Liver (tissue), 3 donors: ENCODE results near the gene GLMN.

Experiments
- CTCF ChIP-seq: fragments of 150-350 bp; IDR thresholded peaks from 2 replicates; pipeline ENCODE4 v1.5.1; 2017; ENCODE audit warnings: improper control_type of control experiment, low read depth, low read length; ENCODE audit not compliant: missing input control
- RAD21 ChIP-seq, 2 donors: IDR thresholded peaks; 2 replicates each; pipeline ENCODE4 v1.6.1; 2016; ENCODE audit warnings: antibody characterized with exemption in 2 of 2, mild to moderate bottlenecking in 2 of 2
- TAF1 ChIP-seq: conservative IDR thresholded peaks from 2 replicates; pipeline ENCODE4 v1.6.1; 2016; ENCODE audit warnings: antibody characterized with exemption, mild to moderate bottlenecking
- YY1 ChIP-seq: IDR thresholded peaks from 2 replicates; pipeline ENCODE4 v1.6.1; 2016; ENCODE audit warnings: antibody characterized with exemption, mild to moderate bottlenecking
- TF ChIP-seq, protein P1 (sequence below): IDR thresholded peaks from 2 replicates; pipeline ENCODE4 v1.6.1; 2016; ENCODE audit warnings: antibody characterized with exemption
- TF ChIP-seq, protein P2 (sequence below): IDR thresholded peaks from 2 replicates; pipeline ENCODE4 v1.6.1; 2016; ENCODE audit warnings: antibody characterized with exemption, mild to moderate bottlenecking
- donor health status: healthy.
- donor health status: healthy.

- TF ChIP-seq CTCF (no peak), TAF1 (no peak), YY1 (no peak), RAD21 (IDR thresholded peaks at IDR 0.05) (no peak)
- TF ChIP-seq, protein P1, sequence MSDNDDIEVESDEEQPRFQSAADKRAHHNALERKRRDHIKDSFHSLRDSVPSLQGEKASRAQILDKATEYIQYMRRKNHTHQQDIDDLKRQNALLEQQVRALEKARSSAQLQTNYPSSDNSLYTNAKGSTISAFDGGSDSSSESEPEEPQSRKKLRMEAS: no peak
- TF ChIP-seq, protein P2, sequence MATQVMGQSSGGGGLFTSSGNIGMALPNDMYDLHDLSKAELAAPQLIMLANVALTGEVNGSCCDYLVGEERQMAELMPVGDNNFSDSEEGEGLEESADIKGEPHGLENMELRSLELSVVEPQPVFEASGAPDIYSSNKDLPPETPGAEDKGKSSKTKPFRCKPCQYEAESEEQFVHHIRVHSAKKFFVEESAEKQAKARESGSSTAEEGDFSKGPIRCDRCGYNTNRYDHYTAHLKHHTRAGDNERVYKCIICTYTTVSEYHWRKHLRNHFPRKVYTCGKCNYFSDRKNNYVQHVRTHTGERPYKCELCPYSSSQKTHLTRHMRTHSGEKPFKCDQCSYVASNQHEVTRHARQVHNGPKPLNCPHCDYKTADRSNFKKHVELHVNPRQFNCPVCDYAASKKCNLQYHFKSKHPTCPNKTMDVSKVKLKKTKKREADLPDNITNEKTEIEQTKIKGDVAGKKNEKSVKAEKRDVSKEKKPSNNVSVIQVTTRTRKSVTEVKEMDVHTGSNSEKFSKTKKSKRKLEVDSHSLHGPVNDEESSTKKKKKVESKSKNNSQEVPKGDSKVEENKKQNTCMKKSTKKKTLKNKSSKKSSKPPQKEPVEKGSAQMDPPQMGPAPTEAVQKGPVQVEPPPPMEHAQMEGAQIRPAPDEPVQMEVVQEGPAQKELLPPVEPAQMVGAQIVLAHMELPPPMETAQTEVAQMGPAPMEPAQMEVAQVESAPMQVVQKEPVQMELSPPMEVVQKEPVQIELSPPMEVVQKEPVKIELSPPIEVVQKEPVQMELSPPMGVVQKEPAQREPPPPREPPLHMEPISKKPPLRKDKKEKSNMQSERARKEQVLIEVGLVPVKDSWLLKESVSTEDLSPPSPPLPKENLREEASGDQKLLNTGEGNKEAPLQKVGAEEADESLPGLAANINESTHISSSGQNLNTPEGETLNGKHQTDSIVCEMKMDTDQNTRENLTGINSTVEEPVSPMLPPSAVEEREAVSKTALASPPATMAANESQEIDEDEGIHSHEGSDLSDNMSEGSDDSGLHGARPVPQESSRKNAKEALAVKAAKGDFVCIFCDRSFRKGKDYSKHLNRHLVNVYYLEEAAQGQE: no peak
Measured at GRCh38 chr1:92259350-92259749, 39.4 kb downstream of the GLMN start.
